Naive thymus-derived CD4-positive, alpha-beta T cell (primary cell): Measurements from ENCODE around the gene CCT7. TPM values are rescaled to one million over a fixed set of nuclear protein-coding genes. Genes with fewer than 3 reads are reported as not detected.

Source experiments
- ATAC-seq: fragments of 150-1000 bp; cut with Tn5 transposase; 2 replicates; pipeline ENCODE4 v1.10.0; 2021; ENCODE audit warnings: mild to moderate bottlenecking, moderate library complexity
- CTCF ChIA-PET: fragments of 350-600 bp; sonication (Branson Sonifier 250); formaldehyde crosslinking; loops from one replicate; lab custom pipeline; 2021; ENCODE audit warnings: antibody characterized with exemption; lab: Charles Lee
- POLR2A ChIA-PET: fragments of 350-600 bp; sonication (Branson Sonifier 250); formaldehyde crosslinking; loops from one replicate; lab custom pipeline; 2021; ENCODE audit warnings: antibody characterized with exemption, inconsistent platforms; lab: Charles Lee
- DNase-seq, 9 donors: peaks; one replicate each; pipeline versions ENCODE4 v3.0.0 to v3.0.0-alpha.2; 2020 to 2022; ENCODE audit warnings: mixed read lengths in 1 of 9
- H3K27ac ChIP-seq: one replicate; pipeline ENCODE4 v1.7.0; 2013; ENCODE audit warnings: mild to moderate bottlenecking, low read depth, low read length, moderate library complexity
- H3K27me3 ChIP-seq, 2 donors: one replicate each; pipeline ENCODE4 v1.7.0; 2013; ENCODE audit warnings: low read length in 2 of 2, mild to moderate bottlenecking in 2 of 2, moderate library complexity in 2 of 2; ENCODE audit not compliant: control insufficient read depth in 2 of 2, insufficient read depth in 2 of 2
- H3K36me3 ChIP-seq, 3 experiments: 1 replicate in 2 of 3; 2 replicates in 1 of 3; pipeline ENCODE4 v1.7.0; 2013; ENCODE audit warnings: low read length in 3 of 3, mild to moderate bottlenecking in 3 of 3, moderate library complexity in 1 of 3; ENCODE audit not compliant: insufficient read depth in 3 of 3, control insufficient read depth in 2 of 3
- H3K4me1 ChIP-seq, 2 donors: one replicate each; pipeline ENCODE4 v1.7.0; 2013; ENCODE audit warnings: low read length in 2 of 2, mild to moderate bottlenecking in 2 of 2, moderate library complexity in 1 of 2; ENCODE audit not compliant: control insufficient read depth in 2 of 2, insufficient read depth in 2 of 2
- H3K4me3 ChIP-seq: 2 replicates; pipeline ENCODE4 v1.7.0; 2013; ENCODE audit warnings: mild to moderate bottlenecking, low read length
- H3K9me3 ChIP-seq, 3 experiments: 1 replicate in 2 of 3; 2 replicates in 1 of 3; pipeline ENCODE4 v1.7.0; 2013; ENCODE audit warnings: low read length in 3 of 3; ENCODE audit not compliant: control insufficient read depth in 2 of 3
- H3K27ac Mint-ChIP-seq, 9 donors: one replicate each; pipeline ENCODE4 v1.8.0; 2020 to 2022; ENCODE audit warnings: mixed read lengths in 9 of 9, mild to moderate bottlenecking in 8 of 9, moderate library complexity in 5 of 9, inconsistent platforms in 2 of 9
- H3K27me3 Mint-ChIP-seq, 5 donors: one replicate each; pipeline ENCODE4 v1.8.0; 2021 to 2022; ENCODE audit warnings: mixed read lengths in 5 of 5, mild to moderate bottlenecking in 1 of 5
- H3K36me3 Mint-ChIP-seq, 5 donors: one replicate each; pipeline ENCODE4 v1.8.0; 2020 to 2022; ENCODE audit warnings: mixed read lengths in 5 of 5, mild to moderate bottlenecking in 3 of 5, inconsistent platforms in 1 of 5
- H3K4me1 Mint-ChIP-seq, 7 donors: one replicate each; pipeline ENCODE4 v1.8.0; 2020 to 2022; ENCODE audit warnings: mixed read lengths in 7 of 7, mild to moderate bottlenecking in 3 of 7, inconsistent platforms in 1 of 7
- H3K4me3 Mint-ChIP-seq, 10 donors: one replicate each; pipeline ENCODE4 v1.8.0; 2020 to 2022; ENCODE audit warnings: mild to moderate bottlenecking in 10 of 10, mixed read lengths in 10 of 10, moderate library complexity in 6 of 10, inconsistent platforms in 2 of 10
- H3K9me3 Mint-ChIP-seq, 11 donors: one replicate each; pipeline ENCODE4 v1.8.0; 2020 to 2022; ENCODE audit warnings: mixed read lengths in 11 of 11, mild to moderate bottlenecking in 4 of 11, inconsistent platforms in 1 of 11, moderate library complexity in 1 of 11
- intact Hi-C, 2 donors: fragments of 100-400 bp; cut with micrococcal nuclease; formaldehyde crosslinking; loops; one replicate each; pipeline ENCODE4 v1.15.1; 2023
- polyA plus RNA-seq, 2 donors: library from polyadenylated mRNA; unstranded; fragments of 300-500 nt; fragmentation: Illumina TruSeq; gene quantifications; one replicate each; pipeline ENCODE4 v1.2.3, GENCODE V29; 2021
- total RNA-seq, 6 experiments: library from RNA in 5 of 6; stranded (reverse) in 5 of 6; gene quantifications; 1 replicate in 5 of 6; 2 replicates in 1 of 6; pipeline ENCODE4 v1.2.3 and lab custom pipeline; 2021 to 2026

CCT7 gene
- total and polyA plus RNA-seq, 7 experiments from 2014 or later, result 118 to 322 (median 185) TPM

DNA sequence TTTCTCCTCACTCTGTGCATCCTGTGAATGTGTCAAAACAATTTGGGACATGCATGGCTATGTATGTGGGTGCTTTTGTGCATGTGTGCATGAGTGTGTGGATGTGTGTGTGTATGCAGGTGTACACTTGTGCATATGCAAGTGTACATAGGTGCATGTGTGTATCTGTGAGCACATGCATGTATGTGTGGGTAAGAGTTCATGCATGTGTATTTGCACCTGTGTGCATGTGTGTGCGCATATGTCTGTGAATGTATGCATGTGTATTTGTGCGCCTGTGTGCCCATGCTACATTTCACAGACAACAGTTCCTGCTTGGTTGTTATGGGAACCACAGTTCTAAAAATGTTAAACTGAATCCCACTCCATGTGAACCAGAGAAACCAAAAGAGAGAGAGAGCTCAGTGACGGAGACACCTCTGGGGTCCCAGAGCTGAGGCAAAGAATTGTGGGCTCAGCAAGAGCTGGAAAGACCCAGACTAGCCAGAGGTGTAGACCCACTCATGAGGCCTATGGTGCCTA lies 52.1 kb downstream of the CCT7 start:
- H3K36me3 Mint-ChIP-seq, result no peaks in the 10 kb centered on the region
- Histone ChIP-seq H3K4me3 (no peak overlapping the region), H3K36me3 (no peaks in the 10 kb centered on the region), H3K9me3 (no peaks in the 10 kb centered on the region), H3K27ac (no peak overlapping the region), H3K4me1 (peaks cover 12 to 18% of the 10 kb centered on the region in 2 donors), H3K27me3 (no peaks in the 10 kb centered on the region)
- CTCF ChIA-PET, result no interaction called here
- H3K9me3 Mint-ChIP-seq, result peaks cover 0 to 2% (median 0%) of the 10 kb centered on the region in 11 donors
- no peak for DNase-seq
- peaks cover 8 to 49% (median 27%) of the 10 kb centered on the region in 5 donors for H3K27me3 Mint-ChIP-seq
- H3K4me3 Mint-ChIP-seq, result peak overlapping the region in 9 of 10 donors; percentile 49 to 87 (median 77)
- peak overlapping the region in 2 of 9 donors; percentile 4 to 18 for H3K27ac Mint-ChIP-seq
- POLR2A ChIA-PET, result no interaction called here
- H3K4me1 Mint-ChIP-seq, result peaks cover 8 to 31% (median 25%) of the 10 kb centered on the region in 7 donors
- ATAC-seq, result no peak
- intact Hi-C loops, result loop anchor here in 1 of 2 donors (10.0 kb wide), 1 partner anchor 1669 kb away; the partner anchor contains the start of gene POLE4

- Mint-ChIP-seq H3K4me1 (peaks cover 9 to 34% (median 23%) of the 10 kb centered on the region in 7 donors), H3K36me3 (no peaks in the 10 kb centered on the region), H3K27ac (no peak overlapping the region), H3K4me3 (no peak overlapping the region), H3K9me3 (peaks cover 0 to 2% (median 0%) of the 10 kb centered on the region in 11 donors), H3K27me3 (peaks cover 11 to 69% (median 31%) of the 10 kb centered on the region in 5 donors)
- ChIA-PET POLR2A (interaction anchor here (1.6 to 3.4 kb wide), 2 partner anchors 16 to 55 kb away, joined by 3 to 25 read pairs; partner anchors contain the start of genes CCT7 and PRADC1), CTCF (interaction anchor here (0.6 to 2.9 kb wide), 3 partner anchors 31 to 76 kb away, joined by 4 to 14 read pairs (median 5); no protein-coding TSS in a partner anchor)
- no peaks in the 10 kb centered on the region for H3K36me3 ChIP-seq
- H3K27me3 ChIP-seq, result peaks cover 6 to 18% of the 10 kb centered on the region in 2 donors
- no peak overlapping the region for H3K4me3 ChIP-seq
- no peak for DNase-seq
- no peaks in the 10 kb centered on the region for H3K9me3 ChIP-seq
- intact Hi-C loops, result loop anchor here in 1 of 2 donors (10.0 kb wide), 1 partner anchor 1665 kb away; the partner anchor contains the start of gene POLE4
- peaks cover 22 to 25% of the 10 kb centered on the region in 2 donors for H3K4me1 ChIP-seq
- ATAC-seq, result no peak
- H3K27ac ChIP-seq, result no peak overlapping the region
Measured at GRCh38 chr2:73289304-73289703, 55.2 kb downstream of the CCT7 start.

GRCh38 chr2:73290049-73290839 lies 56.1 kb downstream of the CCT7 start:
- POLR2A ChIA-PET, result interaction anchor here (0.9 to 3.4 kb wide), 3 partner anchors 17 to 60 kb away, joined by 3 to 25 read pairs (median 3); partner anchors contain the start of genes CCT7 and PRADC1
- intact Hi-C loops, result loop anchor here (1.0 to 10.0 kb wide), 6 partner anchors 75 to 1282 kb away; partner anchors contain the start of genes SMYD5 (in 2 of the 2), RAB11FIP5 (in 1 of the 2) and SPR (in 1 of the 2)
- H3K27ac ChIP-seq, result no peak overlapping the region
- DNase-seq, result peak in 6 of 9 donors; percentile 31 to 47 (median 44)
- peaks cover 9 to 29% (median 19%) of the 10 kb centered on the region in 7 donors for H3K4me1 Mint-ChIP-seq
- H3K36me3 Mint-ChIP-seq, result no peaks in the 10 kb centered on the region
- peak overlapping the region in 5 of 10 donors; percentile 8 to 78 (median 46) for H3K4me3 Mint-ChIP-seq
- peak; percentile 23 for ATAC-seq
- H3K4me3 ChIP-seq, result no peak overlapping the region
- peaks cover 20 to 76% (median 39%) of the 10 kb centered on the region in 5 donors for H3K27me3 Mint-ChIP-seq
- H3K9me3 ChIP-seq, result no peaks in the 10 kb centered on the region
- H3K27ac Mint-ChIP-seq, result peak overlapping the region in 1 of 9 donors; percentile 10
- no peaks in the 10 kb centered on the region for H3K36me3 ChIP-seq
- H3K4me1 ChIP-seq, result peaks cover 17 to 19% of the 10 kb centered on the region in 2 donors
- CTCF ChIA-PET, result interaction anchor here (0.6 to 2.9 kb wide), 6 partner anchors 10 to 77 kb away, joined by 4 to 14 read pairs (median 4); partner anchors contain the start of gene PRADC1
- peaks cover 6 to 23% of the 10 kb centered on the region in 2 donors for H3K27me3 ChIP-seq
- peaks cover 0 to 3% (median 0%) of the 10 kb centered on the region in 11 donors for H3K9me3 Mint-ChIP-seq

DNA sequence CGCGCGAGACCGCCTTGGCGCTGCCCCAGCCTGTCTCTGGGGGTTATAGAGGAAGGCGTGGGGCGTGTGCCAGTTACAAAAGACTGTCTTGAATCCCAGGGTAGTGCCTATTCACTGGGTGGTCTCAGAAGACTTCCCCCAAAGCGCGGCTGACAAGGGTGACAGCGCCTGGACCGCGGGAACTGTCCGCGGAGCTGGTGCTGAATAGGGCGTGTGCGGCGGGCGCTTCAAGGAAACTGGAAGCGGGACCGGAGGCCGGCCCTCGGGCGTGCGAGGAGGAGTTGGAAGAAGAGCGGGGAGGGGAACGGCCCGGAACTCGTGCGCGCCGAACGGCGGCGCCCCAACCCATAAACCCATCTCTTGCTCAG lies 57.0 kb downstream of the CCT7 start:
- CTCF ChIA-PET, result interaction anchor here (1.9 to 2.9 kb wide), 3 partner anchors 58 to 78 kb away, joined by 5 to 14 read pairs (median 6); partner anchors contain the start of gene PRADC1
- intact Hi-C loops, result loop anchor here (1.0 to 10.0 kb wide), 7 partner anchors 11 to 1281 kb away; partner anchors contain the start of genes RAB11FIP5 (in 1 of the 2), SMYD5 (in 1 of the 2) and SPR (in 1 of the 2)
- peak; percentile 44 for ATAC-seq
- POLR2A ChIA-PET, result interaction anchor here (3.4 kb wide), 1 partner anchor 57 kb away, joined by 25 read pairs; the partner anchor contains the start of genes CCT7 and PRADC1
- H3K27me3 Mint-ChIP-seq, result peaks cover 28 to 77% (median 47%) of the 10 kb centered on the region in 5 donors
- peak; percentile 34 to 77 (median 60) for DNase-seq
- Histone ChIP-seq H3K27me3 (peaks cover 11 to 23% of the 10 kb centered on the region in 2 donors), H3K27ac (no peak overlapping the region), H3K4me1 (peaks cover 17 to 18% of the 10 kb centered on the region in 2 donors), H3K4me3 (peak overlapping the region; percentile 25), H3K36me3 (no peaks in the 10 kb centered on the region), H3K9me3 (no peaks in the 10 kb centered on the region)
- H3K36me3 Mint-ChIP-seq, result no peaks in the 10 kb centered on the region
- peaks cover 8 to 25% (median 14%) of the 10 kb centered on the region in 7 donors for H3K4me1 Mint-ChIP-seq
- H3K4me3 Mint-ChIP-seq, result peak overlapping the region; percentile 61 to 78 (median 76)
- peaks cover 0 to 3% (median 0%) of the 10 kb centered on the region in 11 donors for H3K9me3 Mint-ChIP-seq
- no peak overlapping the region for H3K27ac Mint-ChIP-seq

DNA sequence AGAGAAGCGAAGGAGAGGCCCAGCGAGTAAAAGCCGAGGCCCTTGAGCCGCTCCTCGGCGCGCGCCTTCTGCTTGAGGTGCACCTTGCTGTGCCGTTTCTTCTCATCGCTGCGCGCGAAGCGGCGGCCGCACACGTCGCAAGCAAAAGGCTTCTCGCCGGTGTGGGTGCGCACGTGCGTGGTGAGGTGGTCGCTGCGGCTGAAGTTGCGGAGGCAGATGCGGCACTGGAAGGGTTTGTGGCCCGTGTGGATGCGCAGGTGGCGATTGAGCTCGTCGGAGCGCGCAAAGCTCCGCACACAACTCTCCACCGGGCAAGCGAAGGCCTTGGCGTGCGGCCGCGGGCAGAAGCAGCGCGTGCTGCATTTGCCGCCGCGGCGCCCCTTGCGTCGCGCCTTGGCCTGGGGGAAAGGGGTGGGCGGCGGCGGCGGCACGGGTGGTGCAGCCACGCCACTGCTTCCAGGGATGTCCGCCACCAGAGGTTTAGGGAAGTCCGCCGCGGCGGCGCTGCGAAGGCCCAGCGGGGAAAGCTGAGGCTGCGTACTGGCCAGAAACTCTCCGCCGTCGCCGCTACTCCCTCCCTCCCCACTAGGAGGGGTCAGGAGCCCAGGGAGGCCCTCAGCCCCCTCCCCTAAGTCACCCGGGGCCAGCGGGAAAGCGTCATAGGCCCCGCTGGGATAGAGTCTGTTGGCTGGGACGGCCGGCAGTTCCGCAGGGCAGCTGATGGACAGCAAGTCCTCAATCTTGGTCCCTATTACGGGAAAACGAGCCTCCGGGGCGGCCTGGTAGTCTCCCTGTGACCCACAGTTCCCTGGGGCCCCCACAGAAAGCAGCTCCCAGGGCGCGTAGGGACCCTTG lies 57.6 kb downstream of the CCT7 start:
- Histone ChIP-seq H3K4me3 (peak overlapping the region; percentile 25), H3K36me3 (no peaks in the 10 kb centered on the region), H3K27ac (no peak overlapping the region), H3K27me3 (peaks cover 11 to 23% of the 10 kb centered on the region in 2 donors), H3K4me1 (peaks cover 17 to 18% of the 10 kb centered on the region in 2 donors), H3K9me3 (no peaks in the 10 kb centered on the region)
- Mint-ChIP-seq H3K9me3 (peaks cover 0 to 3% (median 0%) of the 10 kb centered on the region in 11 donors), H3K36me3 (no peaks in the 10 kb centered on the region), H3K27ac (no peak overlapping the region), H3K27me3 (peaks cover 35 to 81% (median 53%) of the 10 kb centered on the region in 5 donors), H3K4me3 (peak overlapping the region; percentile 61 to 78 (median 76)), H3K4me1 (peaks cover 7 to 25% (median 14%) of the 10 kb centered on the region in 7 donors)
- no peak for DNase-seq
- ChIA-PET CTCF (interaction anchor here (1.9 kb wide), 1 partner anchor 59 kb away, joined by 6 read pairs; the partner anchor contains the start of gene PRADC1), POLR2A (interaction anchor here (2.4 to 3.4 kb wide), 2 partner anchors 57 to 59 kb away, joined by 9 to 25 read pairs; partner anchors contain the start of genes CCT7 and PRADC1)
- intact Hi-C loops, result loop anchor here (1.0 to 10.0 kb wide), 8 partner anchors 11 to 1281 kb away; partner anchors contain the start of genes RAB11FIP5 (in 1 of the 2), SFXN5 (in 1 of the 2), SMYD5 (in 1 of the 2) and SPR (in 1 of the 2)
- ATAC-seq, result peak; percentile 8
